Measurements from ENCODE around the gene HSD17B13. TPM values are rescaled to one million over a fixed set of nuclear protein-coding genes. Genes with fewer than 3 reads are reported as not detected.

Gene HSD17B13
- total and polyA plus RNA-seq, 2 donors (not counting 1 experiment from before 2014, with no cell fraction given) = 0.32 to 0.46 TPM

DNA sequence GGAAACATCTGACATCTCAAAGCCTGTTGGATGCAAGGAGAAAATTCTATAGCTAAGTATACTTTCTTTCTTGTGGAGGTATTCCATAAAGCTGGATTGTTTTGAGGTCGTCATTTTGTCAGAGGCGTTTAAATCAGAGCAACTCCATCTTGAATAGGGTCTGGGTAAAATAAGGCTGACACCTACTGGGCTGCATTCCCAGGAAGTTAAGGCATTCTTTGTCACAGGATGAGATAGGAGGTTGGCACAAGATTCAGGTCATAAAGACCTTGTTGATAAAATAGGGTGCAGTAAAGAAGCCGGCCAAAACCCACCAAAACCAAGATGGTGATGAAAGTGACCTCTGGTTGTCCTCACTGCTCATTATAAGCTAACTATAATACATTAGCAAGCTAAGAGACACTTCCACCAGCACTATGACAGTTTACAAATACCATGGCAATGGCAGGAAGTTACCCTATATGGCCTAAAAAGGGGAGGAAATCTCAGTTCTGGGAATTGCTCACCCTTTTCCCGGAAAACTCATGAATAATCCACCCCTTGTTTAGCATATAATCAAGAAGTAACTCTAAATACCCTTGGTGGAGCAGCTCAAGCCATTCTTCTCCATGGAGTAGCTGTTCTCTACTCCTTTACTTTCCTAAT is 11.9 kb downstream of the HSD17B13 start:
- H3K36me3 ChIP-seq (replicated peaks in 1 of 2; ENCODE audit: control extremely low read depth in 1 of 2, control insufficient read depth in 1 of 2, extremely low read depth in 1 of 2, insufficient read depth in 2 of 2, low read length in 1 of 2) = peaks cover 0 to 1% of the 10 kb centered on the region in 2 experiments
- H3K79me2 ChIP-seq (ENCODE audit: control insufficient read depth, insufficient read depth, low read length) = no peaks in the 10 kb centered on the region
- no peak overlapping the region for H3K4me3 ChIP-seq (ENCODE audit: control extremely low read depth in 1 of 5, extremely low read depth in 1 of 5, insufficient read depth in 1 of 5, low read depth in 2 of 5, low read length in 4 of 5)
- no peaks in the 10 kb centered on the region for H3K27me3 ChIP-seq (replicated peaks in 1 of 4; ENCODE audit: control extremely low read depth in 1 of 4, control insufficient read depth in 3 of 4, insufficient read depth in 4 of 4, low read length in 3 of 4)
- no peaks in the 10 kb centered on the region for H3K27me3 Mint-ChIP-seq
- no peak overlapping the region for H3K9ac ChIP-seq (ENCODE audit: low read length)
- ChIA-PET POLR2A (no interaction called here), CTCF (no interaction called here)
- DNase-seq (no peak), ATAC-seq (ENCODE audit: low read depth) (no peak)
- no peak overlapping the region for H3K4me3 Mint-ChIP-seq
- no peaks in the 10 kb centered on the region for H4K20me1 ChIP-seq (ENCODE audit: control insufficient read depth, insufficient read depth, low read length, poor library complexity, severe bottlenecking)
- no peak overlapping the region for H3K4me2 ChIP-seq (replicated peaks; ENCODE audit: low read depth, low read length, poor library complexity, severe bottlenecking)
- intact Hi-C loops (cut with micrococcal nuclease) = no loop called here
- H3K4me1 ChIP-seq (ENCODE audit: control insufficient read depth in 2 of 2, insufficient read depth in 2 of 2, low read length in 2 of 2) = no peaks in the 10 kb centered on the region
- H3K27ac Mint-ChIP-seq = no peak overlapping the region
- TF ChIP-seq, protein P1, sequence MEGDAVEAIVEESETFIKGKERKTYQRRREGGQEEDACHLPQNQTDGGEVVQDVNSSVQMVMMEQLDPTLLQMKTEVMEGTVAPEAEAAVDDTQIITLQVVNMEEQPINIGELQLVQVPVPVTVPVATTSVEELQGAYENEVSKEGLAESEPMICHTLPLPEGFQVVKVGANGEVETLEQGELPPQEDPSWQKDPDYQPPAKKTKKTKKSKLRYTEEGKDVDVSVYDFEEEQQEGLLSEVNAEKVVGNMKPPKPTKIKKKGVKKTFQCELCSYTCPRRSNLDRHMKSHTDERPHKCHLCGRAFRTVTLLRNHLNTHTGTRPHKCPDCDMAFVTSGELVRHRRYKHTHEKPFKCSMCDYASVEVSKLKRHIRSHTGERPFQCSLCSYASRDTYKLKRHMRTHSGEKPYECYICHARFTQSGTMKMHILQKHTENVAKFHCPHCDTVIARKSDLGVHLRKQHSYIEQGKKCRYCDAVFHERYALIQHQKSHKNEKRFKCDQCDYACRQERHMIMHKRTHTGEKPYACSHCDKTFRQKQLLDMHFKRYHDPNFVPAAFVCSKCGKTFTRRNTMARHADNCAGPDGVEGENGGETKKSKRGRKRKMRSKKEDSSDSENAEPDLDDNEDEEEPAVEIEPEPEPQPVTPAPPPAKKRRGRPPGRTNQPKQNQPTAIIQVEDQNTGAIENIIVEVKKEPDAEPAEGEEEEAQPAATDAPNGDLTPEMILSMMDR (IDR thresholded peaks at IDR 0.05) = no peak
- TF ChIP-seq EZH2 (IDR thresholded peaks at IDR 0.05; ENCODE audit: borderline replicate concordance, insufficient read depth, low read depth, low read length, poor library complexity, severe bottlenecking) = no peak
- no peak overlapping the region for H3K27ac ChIP-seq (ENCODE audit: low read length in 2 of 2)
- no peaks in the 10 kb centered on the region for H3K9me3 ChIP-seq (ENCODE audit: control extremely low read depth in 1 of 3, control insufficient read depth in 2 of 3, insufficient read depth in 1 of 3, low read length in 2 of 3)
- H3K4me1 Mint-ChIP-seq = no peaks in the 10 kb centered on the region
- no peak overlapping the region for H2AFZ ChIP-seq (ENCODE audit: insufficient read depth, low read depth, low read length, poor library complexity, severe bottlenecking)
- H3K9me3 Mint-ChIP-seq (ENCODE audit: insufficient read depth) = no peaks in the 10 kb centered on the region
- WGBS (ENCODE audit: insufficient coverage) = 100% methylated on average over 3 of the region's 4 CpGs

DNA sequence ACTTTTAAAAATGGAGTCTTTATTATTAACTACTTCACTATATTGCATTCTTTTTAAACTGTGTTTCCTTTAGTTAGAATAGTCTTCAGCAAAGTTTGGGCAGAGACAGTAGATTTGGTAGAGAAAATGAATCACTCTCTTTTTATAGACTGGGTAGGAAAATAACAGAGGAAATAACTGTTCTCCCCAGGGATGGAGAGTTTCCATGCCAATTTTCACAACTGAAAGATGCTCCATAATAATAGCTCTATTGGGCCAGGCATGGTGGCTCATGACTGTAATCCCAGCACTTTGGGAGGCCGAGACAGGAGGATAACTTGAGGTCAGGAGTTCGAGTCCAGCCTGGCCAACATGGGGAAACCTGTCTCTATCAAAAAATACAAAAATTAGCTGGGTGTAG is 13.1 kb downstream of the HSD17B13 start:
- Histone ChIP-seq H3K4me2 (replicated peaks; ENCODE audit: low read depth, low read length, poor library complexity, severe bottlenecking) (no peak overlapping the region), H2AFZ (ENCODE audit: insufficient read depth, low read depth, low read length, poor library complexity, severe bottlenecking) (no peak overlapping the region), H3K36me3 (replicated peaks in 1 of 2; ENCODE audit: control extremely low read depth in 1 of 2, control insufficient read depth in 1 of 2, extremely low read depth in 1 of 2, insufficient read depth in 2 of 2, low read length in 1 of 2) (peaks cover 0 to 1% of the 10 kb centered on the region in 2 experiments), H3K79me2 (ENCODE audit: control insufficient read depth, insufficient read depth, low read length) (no peaks in the 10 kb centered on the region), H4K20me1 (ENCODE audit: control insufficient read depth, insufficient read depth, low read length, poor library complexity, severe bottlenecking) (no peaks in the 10 kb centered on the region), H3K9ac (ENCODE audit: low read length) (no peak overlapping the region), H3K9me3 (ENCODE audit: control extremely low read depth in 1 of 3, control insufficient read depth in 2 of 3, insufficient read depth in 1 of 3, low read length in 2 of 3) (no peaks in the 10 kb centered on the region), H3K27me3 (replicated peaks in 1 of 4; ENCODE audit: control extremely low read depth in 1 of 4, control insufficient read depth in 3 of 4, insufficient read depth in 4 of 4, low read length in 3 of 4) (no peaks in the 10 kb centered on the region), H3K27ac (ENCODE audit: low read length in 2 of 2) (no peak overlapping the region), H3K4me1 (ENCODE audit: control insufficient read depth in 2 of 2, insufficient read depth in 2 of 2, low read length in 2 of 2) (no peaks in the 10 kb centered on the region), H3K4me3 (ENCODE audit: control extremely low read depth in 1 of 5, extremely low read depth in 1 of 5, insufficient read depth in 1 of 5, low read depth in 2 of 5, low read length in 4 of 5) (no peak overlapping the region)
- no peaks in the 10 kb centered on the region for H3K4me1 Mint-ChIP-seq
- no peaks in the 10 kb centered on the region for H3K9me3 Mint-ChIP-seq (ENCODE audit: insufficient read depth)
- no peaks in the 10 kb centered on the region for H3K27me3 Mint-ChIP-seq
- CTCF ChIA-PET = no interaction called here
- intact Hi-C loops (cut with micrococcal nuclease) = no loop called here
- no peak for ATAC-seq (ENCODE audit: low read depth)
- no peak overlapping the region for H3K4me3 Mint-ChIP-seq
- TF ChIP-seq, protein P1 (IDR thresholded peaks at IDR 0.05) = no peak
- no peak for TF ChIP-seq EZH2 (IDR thresholded peaks at IDR 0.05; ENCODE audit: borderline replicate concordance, insufficient read depth, low read depth, low read length, poor library complexity, severe bottlenecking)
- no peak for DNase-seq
- WGBS (ENCODE audit: insufficient coverage) = no CpG with 5 or more reads among the region's 2 CpGs
- H3K27ac Mint-ChIP-seq = no peak overlapping the region
- POLR2A ChIA-PET = no interaction called here
